ENCODE measurements around the gene ADRB1. TPM values are rescaled to one million over a fixed set of nuclear protein-coding genes. Genes with fewer than 3 reads are reported as not detected.

ADRB1 gene
- total RNA-seq, 1 experiment from 2014 or later, result 2.3 TPM

DNA sequence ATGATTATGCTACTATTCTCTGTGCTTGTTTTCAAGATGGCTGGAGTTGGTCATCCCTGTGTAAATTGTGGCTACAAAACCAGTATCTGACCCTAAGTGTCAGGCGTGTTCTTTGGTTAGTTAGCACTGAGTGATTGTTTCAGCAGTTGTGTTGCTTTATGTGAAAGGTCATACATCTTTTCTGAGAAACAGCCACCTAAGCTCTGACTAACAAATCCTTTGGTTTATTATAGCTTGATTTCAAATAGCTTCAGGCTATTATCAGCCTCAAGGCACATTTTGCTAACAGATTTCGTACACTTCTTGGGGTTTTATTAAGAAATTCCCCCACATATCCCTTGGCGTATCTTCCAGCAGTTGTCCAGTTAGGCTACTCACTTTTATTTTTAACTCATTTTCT, 4.8 kb upstream of the ADRB1 start:
- Mint-ChIP-seq H3K4me1 (ENCODE audit: low read depth, unreplicated experiment) (no peaks in the 10 kb centered on the region), H3K27me3 (ENCODE audit: insufficient read depth, unreplicated experiment) (peaks cover 9% of the 10 kb centered on the region), H3K4me3 (ENCODE audit: unreplicated experiment) (no peak overlapping the region), H3K27ac (ENCODE audit: unreplicated experiment) (no peak overlapping the region), H3K9me3 (ENCODE audit: unreplicated experiment) (no peaks in the 10 kb centered on the region), H3K36me3 (ENCODE audit: insufficient read depth, unreplicated experiment) (peaks cover 5% of the 10 kb centered on the region)
- no peak for DNase-seq
- CTCF ChIA-PET, result no interaction called here
- Histone ChIP-seq H3K4me1 (peaks cover 4% of the 10 kb centered on the region), H3K9me3 (no peaks in the 10 kb centered on the region), H3K27me3 (replicated peaks; ENCODE audit: control insufficient read depth, insufficient read depth, low read length) (no peaks in the 10 kb centered on the region), H3K36me3 (ENCODE audit: control insufficient read depth, insufficient read depth, low read length) (no peaks in the 10 kb centered on the region), H3K4me3 (ENCODE audit: low read depth, low read length) (no peak overlapping the region)
- no TSS peak for BruUV-seq (replicated peaks)
- intact Hi-C loops (cut with micrococcal nuclease; ENCODE audit: unreplicated experiment), result no loop called here
- TF ChIP-seq, protein P1, sequence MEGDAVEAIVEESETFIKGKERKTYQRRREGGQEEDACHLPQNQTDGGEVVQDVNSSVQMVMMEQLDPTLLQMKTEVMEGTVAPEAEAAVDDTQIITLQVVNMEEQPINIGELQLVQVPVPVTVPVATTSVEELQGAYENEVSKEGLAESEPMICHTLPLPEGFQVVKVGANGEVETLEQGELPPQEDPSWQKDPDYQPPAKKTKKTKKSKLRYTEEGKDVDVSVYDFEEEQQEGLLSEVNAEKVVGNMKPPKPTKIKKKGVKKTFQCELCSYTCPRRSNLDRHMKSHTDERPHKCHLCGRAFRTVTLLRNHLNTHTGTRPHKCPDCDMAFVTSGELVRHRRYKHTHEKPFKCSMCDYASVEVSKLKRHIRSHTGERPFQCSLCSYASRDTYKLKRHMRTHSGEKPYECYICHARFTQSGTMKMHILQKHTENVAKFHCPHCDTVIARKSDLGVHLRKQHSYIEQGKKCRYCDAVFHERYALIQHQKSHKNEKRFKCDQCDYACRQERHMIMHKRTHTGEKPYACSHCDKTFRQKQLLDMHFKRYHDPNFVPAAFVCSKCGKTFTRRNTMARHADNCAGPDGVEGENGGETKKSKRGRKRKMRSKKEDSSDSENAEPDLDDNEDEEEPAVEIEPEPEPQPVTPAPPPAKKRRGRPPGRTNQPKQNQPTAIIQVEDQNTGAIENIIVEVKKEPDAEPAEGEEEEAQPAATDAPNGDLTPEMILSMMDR (IDR thresholded peaks at IDR 0.05; ENCODE audit: insufficient read depth in 1 of 2, low read depth in 1 of 2, low read length in 1 of 2, severe bottlenecking in 1 of 2, unreplicated experiment in 1 of 2), result no peak
- POLR2A ChIA-PET, result no interaction called here

DNA sequence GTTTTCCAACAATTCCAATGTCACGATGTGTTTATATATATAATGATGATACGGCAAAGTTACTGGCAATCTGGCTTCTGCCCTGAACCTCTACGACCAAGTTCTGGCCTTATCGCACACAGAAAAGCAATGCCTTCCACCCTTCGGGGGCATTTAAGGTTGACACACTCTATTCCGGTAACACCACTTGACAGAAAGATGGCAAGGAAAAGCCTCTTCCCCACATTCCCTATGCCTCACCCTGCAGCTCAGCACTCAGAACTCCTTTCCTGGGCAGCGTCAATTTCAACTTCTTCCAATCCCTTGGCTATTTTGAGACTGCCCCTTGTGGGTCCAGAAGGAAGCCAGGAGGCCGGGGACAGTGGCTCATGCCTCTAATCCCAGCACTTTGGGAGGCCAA, 2.5 kb upstream of the ADRB1 start:
- Mint-ChIP-seq H3K36me3 (ENCODE audit: insufficient read depth, unreplicated experiment) (peaks cover 5% of the 10 kb centered on the region), H3K9me3 (ENCODE audit: unreplicated experiment) (no peaks in the 10 kb centered on the region), H3K4me3 (ENCODE audit: unreplicated experiment) (no peak overlapping the region), H3K4me1 (ENCODE audit: low read depth, unreplicated experiment) (peaks cover 9% of the 10 kb centered on the region), H3K27ac (ENCODE audit: unreplicated experiment) (no peak overlapping the region), H3K27me3 (ENCODE audit: insufficient read depth, unreplicated experiment) (peaks cover 16% of the 10 kb centered on the region)
- intact Hi-C loops (cut with micrococcal nuclease; ENCODE audit: unreplicated experiment), result loop anchor here (10.0 kb wide), 1 partner anchor 146 kb away; no protein-coding TSS in a partner anchor
- POLR2A ChIA-PET, result no interaction called here
- no peak for DNase-seq
- Histone ChIP-seq H3K36me3 (ENCODE audit: control insufficient read depth, insufficient read depth, low read length) (no peaks in the 10 kb centered on the region), H3K9me3 (no peaks in the 10 kb centered on the region), H3K4me3 (ENCODE audit: low read depth, low read length) (no peak overlapping the region), H3K4me1 (peaks cover 8% of the 10 kb centered on the region), H3K27me3 (replicated peaks; ENCODE audit: control insufficient read depth, insufficient read depth, low read length) (no peaks in the 10 kb centered on the region)
- no TSS peak for BruUV-seq (replicated peaks)
- TF ChIP-seq, protein P1 (IDR thresholded peaks at IDR 0.05; ENCODE audit: insufficient read depth in 1 of 2, low read depth in 1 of 2, low read length in 1 of 2, severe bottlenecking in 1 of 2, unreplicated experiment in 1 of 2), result no peak
- CTCF ChIA-PET, result no interaction called here

DNA sequence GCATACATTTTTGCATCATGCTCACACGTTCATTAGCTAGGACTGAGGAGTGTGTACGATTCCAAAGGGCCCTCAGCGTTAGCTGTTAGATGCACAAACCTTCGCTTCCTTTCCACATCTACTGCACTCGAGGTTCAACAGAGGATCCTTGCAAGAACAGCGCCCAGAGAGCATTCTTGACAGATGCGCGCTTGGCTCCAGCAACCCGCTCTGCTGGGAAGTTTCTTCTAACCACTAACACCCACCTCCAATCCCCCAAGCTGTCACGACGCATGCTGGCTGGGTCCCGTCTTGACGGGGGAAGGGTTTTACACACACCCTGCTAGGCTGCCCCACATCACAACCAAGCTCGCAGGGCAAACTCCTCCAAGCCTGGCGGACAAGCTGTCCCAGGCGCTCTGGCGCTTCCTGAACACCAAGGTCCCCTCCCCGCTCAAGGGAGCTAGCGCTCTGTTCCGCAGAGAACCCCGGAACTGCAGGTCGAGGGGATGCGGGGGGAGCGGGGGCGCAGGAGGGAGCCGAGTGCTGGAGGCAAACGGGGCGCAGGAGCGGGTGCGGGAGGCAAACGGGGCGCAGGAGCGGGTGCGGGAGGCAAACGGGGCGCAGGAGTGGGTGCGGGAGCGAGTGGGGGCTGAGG, 653 bp upstream of the ADRB1 start:
- Mint-ChIP-seq H3K36me3 (ENCODE audit: insufficient read depth, unreplicated experiment) (peaks cover 5% of the 10 kb centered on the region), H3K27ac (ENCODE audit: unreplicated experiment) (no peak overlapping the region), H3K9me3 (ENCODE audit: unreplicated experiment) (no peaks in the 10 kb centered on the region), H3K27me3 (ENCODE audit: insufficient read depth, unreplicated experiment) (peaks cover 19% of the 10 kb centered on the region), H3K4me1 (ENCODE audit: low read depth, unreplicated experiment) (peaks cover 9% of the 10 kb centered on the region), H3K4me3 (ENCODE audit: unreplicated experiment) (peak overlapping the region; percentile 80)
- no TSS peak for BruUV-seq (replicated peaks)
- peak; percentile 57 to 58 for DNase-seq
- ChIA-PET CTCF (interaction anchor here (0.6 to 0.7 kb wide), 5 partner anchors 28 to 363 kb away, joined by 3 to 8 read pairs (median 6); no protein-coding TSS in a partner anchor), POLR2A (interaction anchor here (0.6 to 1.0 kb wide), 4 partner anchors 131 to 1612 kb away, joined by 3 to 6 read pairs (median 4); partner anchors contain the start of gene CCDC186)
- TF ChIP-seq, protein P1 (IDR thresholded peaks at IDR 0.05; ENCODE audit: insufficient read depth in 1 of 2, low read depth in 1 of 2, low read length in 1 of 2, severe bottlenecking in 1 of 2, unreplicated experiment in 1 of 2), result no peak
- Histone ChIP-seq H3K4me1 (peaks cover 8% of the 10 kb centered on the region), H3K9me3 (no peaks in the 10 kb centered on the region), H3K36me3 (ENCODE audit: control insufficient read depth, insufficient read depth, low read length) (no peaks in the 10 kb centered on the region), H3K27me3 (replicated peaks; ENCODE audit: control insufficient read depth, insufficient read depth, low read length) (no peaks in the 10 kb centered on the region), H3K4me3 (ENCODE audit: low read depth, low read length) (peak overlapping the region; percentile 75)
- intact Hi-C loops (cut with micrococcal nuclease; ENCODE audit: unreplicated experiment), result loop anchor here (10.0 kb wide), 1 partner anchor 148 kb away; no protein-coding TSS in a partner anchor

Measured in Caco-2 (cell line).